ENCODE measurements around the gene PRODH2.

The PRODH2 gene

DNA sequence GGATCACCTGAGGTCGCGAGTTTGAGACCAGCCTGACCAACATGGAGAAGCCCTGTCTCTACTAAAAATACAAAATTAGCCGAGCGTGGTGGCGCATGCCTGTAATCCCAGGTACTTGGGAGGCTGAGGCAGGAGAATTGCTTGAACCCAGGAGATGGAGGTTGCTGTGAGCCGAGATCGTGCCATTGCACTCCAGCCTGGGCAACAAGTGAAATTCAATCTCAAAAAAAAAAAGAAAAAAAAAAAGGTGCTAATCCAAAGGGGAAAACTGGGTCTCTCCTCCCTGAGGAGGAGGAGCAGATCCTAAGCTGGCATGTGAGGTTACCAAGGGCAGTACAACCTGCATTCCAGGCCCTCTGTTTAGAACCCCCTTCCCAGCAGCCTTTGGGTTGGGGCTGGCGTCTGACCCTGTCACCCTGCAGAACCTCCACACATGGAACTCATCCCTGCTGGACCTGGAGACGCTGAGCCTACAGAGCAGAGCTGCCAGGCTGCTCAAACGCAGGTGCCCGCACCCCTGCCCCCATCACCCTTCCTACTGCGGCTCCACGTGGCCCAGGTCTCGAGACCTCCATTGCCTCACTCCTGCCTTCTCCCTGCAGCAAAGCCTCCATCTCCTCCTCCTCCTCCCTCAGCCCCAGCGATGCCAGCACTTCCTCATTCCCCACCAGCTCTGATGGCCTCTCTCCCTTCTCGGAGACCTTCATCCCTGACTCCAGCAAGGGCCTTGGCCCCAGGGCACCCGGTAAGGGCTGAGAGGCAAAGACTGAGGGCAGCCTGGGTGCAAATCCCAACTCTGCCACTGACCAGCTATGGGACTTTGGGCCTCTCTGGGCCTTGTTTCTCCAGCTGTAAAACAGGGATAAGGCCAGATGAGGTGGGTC lies 48.0 kb downstream of the PRODH2 start:
- DNase-seq (ENCODE audit: insufficient read length, low spot score) (no peak), FAIRE-seq (no peak)

DNA sequence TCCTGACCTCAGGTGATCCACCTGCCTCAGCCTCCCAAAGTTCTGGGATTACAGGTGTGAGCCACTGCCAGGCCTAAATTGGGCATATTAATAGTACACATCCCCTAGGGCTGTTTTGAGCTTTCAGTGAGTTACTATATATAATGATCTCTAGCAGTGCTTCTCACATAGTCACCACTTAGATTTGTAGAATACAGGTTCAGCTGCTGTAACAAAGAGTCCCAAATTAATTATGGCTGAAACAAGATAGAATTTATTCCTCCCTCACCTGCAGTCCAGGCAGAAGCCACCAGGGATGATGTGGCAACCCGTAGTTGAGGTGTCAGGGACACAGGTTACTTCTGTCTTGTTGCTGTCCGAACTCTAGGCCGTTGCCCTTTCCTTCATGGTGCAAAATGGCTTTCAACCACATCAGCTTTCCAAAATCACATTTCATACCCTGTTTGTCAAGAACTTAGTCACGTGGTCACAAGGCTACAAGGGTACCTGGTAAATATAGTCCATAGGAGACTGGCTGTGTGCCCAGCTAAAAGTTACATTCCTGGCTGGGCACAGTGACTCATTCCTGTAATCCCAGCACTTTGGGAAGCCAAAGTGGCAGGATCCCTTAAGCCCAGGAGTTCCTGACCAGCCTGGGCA lies 51.8 kb downstream of the PRODH2 start:
- DNase-seq (ENCODE audit: insufficient read length, low spot score) (no peak), FAIRE-seq (no peak)

DNA sequence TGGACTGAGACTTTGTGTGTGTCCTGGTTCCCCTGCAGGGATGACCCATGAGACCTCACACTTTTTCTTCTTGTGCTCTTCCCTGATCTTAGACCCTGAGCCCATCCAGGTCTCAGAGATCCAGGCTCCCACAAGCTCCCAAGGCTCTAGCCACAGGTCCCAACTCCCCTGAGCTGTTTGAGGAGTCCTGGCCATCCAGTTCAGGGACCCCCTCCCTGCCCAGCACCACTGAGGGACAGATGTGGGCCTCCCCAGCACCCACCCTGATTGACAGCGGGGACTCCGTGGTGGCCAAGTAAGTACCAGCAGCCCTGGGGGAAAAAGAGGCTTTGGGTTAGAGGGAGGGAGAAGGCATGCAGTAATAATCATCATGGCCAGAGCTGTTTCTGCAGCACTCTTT lies 52.9 kb downstream of the PRODH2 start:
- no peak for DNase-seq (ENCODE audit: insufficient read length, low spot score)
- no peak for FAIRE-seq

DNA sequence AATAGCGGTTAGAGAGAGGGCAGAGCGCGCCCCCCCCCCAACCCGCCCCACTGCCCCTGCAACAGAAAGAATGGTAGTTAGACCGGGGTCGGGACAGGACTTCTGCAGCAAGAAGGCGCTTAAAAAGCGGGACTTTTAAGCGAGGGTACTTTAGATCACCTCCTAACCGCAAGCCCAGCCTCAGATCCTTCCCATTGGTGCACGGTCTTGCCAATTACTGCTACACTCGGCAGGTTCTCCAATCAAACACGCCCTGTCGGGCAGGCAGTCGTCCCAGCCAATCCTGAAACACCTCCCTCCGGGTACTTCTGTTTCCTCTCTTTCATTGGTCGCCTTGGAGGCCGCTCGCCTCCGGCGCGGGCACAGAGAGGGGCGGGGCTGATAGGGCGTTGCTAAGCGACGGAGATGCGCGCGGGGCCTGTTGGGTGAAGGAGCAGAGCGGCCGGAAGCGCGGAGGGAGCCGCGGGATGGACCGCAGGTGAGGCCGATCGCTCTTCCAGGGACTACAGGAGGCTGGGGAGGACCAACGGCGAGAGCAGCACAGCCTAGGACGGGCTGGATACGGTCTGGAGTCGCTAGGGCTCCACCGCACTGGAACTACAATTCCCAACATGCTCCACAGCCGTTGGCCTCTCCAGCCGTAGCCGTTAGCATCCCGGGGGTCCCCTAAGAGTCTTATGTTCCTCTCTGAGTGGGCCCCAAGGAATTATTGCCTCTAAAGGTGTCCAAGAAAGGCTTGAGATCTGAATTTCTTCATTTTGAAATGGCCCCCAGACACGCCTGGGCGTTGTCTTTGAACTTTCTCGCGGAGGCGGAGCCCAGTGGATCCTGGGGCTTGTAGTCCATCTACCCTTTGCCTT lies 54.7 kb downstream of the PRODH2 start, which contains the start of gene PROSER3:
TSS of gene PROSER3 (plus strand) at position 428 of the 860 bp plus-strand sequence. CDS start at position 468, 40 bp downstream.
- peak; percentile 98 for DNase-seq (ENCODE audit: insufficient read length, low spot score)
- FAIRE-seq = peak; percentile 100

DNA sequence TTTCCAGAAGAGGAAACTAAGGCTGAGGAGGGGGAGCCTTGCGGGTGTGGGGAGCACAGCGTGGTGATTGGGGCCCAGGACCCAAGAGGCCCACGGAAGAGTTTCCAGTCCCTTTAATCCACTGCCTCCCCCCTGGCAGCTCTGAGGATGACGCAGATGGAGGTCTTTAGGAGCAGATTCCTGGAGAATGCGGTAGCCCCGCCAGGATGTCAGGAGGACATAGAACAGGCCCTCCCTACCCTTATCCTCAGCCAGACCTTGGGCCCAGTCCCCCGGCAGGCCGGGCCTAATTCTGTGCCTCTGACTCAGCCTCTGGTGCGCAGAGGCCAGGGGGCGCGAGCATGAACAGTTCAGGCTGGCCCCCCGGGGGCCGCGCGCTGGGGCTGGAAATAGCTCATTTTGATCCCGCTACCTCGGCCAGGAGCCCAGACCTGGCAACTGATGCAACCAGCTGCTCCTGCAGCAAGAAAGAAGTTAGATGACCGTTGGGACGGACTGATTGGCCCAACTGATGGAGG lies 55.4 kb downstream of the PRODH2 start:
- DNase-seq (ENCODE audit: insufficient read length, low spot score) = no peak
- no peak for FAIRE-seq

DNA sequence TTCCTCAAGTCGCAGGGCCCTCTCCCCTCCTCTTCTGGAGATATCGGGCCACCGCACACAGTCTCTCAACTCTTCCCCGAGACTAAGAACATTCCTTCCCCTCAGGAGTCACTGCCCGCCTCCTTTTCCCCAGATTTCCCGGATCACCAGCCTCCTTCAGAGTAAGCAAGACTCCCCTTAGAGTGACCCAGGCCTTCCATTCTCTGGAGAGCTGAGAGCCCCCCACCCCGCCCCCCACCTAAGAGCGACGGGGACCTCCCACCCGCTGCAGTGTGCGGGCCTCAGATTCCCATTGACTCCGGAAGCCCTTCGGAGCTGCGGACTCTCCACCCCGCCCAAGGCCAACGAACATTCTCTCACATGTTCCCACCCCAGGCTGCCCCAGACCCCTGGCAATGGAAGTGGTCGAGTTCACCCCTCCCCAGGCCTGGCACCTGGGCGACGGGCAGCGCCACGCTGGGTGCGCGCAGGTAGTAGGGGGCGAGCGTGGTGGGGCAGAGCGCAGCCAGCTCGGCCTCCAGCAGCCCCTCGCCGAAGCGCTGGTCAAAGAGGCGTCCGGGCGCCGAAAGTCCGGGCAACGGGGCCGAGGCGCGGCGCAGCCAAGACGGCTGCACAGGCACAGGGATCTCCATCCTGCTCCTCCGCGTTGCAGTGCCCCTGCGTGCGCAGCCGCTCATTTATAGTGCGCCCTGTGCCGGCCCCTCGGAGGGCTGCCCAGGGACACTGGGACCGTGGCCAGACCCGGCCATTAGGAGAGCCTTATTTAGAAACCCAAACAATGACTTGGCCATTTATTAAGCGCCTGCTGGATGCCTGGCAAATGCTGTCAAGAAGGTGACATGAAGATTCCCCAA lies 56.0 kb downstream of the PRODH2 start, which contains the start of gene HSPB6:
TSS of gene HSPB6 (minus strand) at position 653 of the 854 bp plus-strand sequence. CDS start at position 632, 21 bp downstream.
- FAIRE-seq (no peak), DNase-seq (ENCODE audit: insufficient read length, low spot score) (no peak)

DNA sequence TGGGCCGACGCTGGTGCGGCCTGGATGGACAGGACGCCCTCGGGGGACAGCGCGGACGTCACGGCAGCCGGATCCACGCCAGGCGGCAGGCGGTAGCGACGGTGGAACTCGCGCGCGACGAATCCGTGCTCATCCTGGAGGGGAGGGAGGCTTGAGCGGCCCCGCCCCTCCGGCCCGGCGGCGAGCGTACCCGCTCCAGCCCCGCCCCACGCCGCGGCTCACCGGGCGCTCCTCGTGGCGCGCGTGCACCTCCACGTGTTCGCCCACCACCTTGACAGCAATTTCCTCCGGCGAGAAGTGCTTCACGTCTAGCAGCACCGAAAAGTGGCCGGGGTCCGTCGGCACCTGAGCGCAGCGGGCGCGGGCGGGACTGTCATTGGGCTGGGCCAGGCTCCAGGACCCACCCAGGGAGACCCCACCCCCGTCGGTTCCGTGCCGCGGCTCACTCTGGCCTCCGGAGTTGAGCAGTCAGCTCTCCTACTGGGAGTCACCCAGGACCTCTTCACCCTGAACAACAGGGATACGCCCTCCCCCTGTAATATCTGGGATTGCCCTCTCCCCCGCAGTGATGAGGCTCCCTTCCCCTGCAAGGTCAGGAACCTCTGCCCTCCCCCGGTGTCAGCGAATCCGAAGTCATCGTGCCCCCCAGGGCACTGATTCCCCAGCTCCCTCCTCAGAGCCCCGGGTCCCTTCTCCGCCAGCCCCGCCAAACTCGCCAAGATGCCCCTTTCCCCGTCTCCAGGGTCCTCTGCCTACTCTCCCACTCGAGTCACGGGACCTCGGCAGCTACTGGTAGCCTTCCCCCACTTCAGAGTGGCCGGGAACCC lies 56.9 kb downstream of the PRODH2 start:
- FAIRE-seq (no peak), DNase-seq (ENCODE audit: insufficient read length, low spot score) (no peak)

DNA sequence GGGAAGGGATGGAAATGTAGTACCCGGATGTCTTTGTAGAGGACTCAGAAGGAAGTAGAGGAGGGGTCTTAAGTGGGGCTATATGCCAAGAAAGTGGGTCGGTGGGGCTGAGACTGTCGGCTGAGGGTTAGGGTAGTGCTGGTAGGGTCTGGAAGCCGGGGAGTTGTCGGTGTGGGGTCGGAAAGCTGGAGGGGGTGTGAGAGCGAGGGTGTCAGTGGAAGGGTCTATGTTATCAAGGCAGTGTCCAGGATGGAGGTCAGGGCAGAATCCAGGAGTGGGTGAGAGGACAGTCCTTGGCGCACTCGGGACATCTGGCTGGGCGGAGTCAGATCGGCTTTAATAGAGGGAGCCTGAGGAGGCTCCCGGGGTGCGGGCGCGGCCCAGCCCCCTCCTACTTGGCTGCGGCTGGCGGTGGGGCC lies 57.5 kb downstream of the PRODH2 start:
- DNase-seq (ENCODE audit: insufficient read length, low spot score) (no peak), FAIRE-seq (no peak)

DNA sequence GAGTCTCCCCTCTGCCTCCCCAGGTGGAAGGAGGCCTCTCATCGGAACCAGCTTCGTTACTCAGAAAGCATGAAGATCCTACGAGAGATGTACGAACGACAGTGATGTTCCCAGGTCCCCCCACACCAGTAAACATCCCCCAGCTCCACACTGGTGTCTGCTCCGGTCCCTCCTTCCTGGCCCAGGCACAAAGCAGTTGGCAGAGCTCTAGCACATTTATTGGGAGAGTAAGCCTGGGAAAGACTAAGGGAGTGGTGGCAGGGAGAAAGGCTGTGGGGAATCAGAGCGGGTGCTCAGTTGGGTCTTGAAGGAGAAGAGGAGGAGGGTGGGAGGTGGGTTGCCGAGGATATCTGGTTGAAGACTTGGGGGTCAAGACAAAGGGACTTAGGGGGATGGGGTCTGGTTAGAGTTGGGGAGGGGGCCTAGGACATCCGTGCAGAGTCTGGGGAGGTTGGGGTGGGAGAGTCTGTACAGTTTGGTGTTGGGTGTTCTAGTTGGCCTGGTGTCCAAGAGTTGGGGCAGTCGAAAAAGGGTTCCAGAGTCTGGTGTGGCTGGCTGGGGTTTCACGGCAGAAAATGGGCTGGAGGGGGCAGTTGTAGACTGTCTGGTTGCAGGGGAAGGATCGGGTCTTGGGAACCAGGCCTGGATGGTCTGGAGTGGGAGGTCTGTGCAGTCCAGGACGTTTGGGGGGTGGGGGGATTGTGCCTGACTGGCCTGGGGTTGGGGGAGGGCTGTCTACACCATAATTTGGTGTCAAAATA lies 58.1 kb downstream of the PRODH2 start:
- DNase-seq (ENCODE audit: insufficient read length, low spot score) (no peak), FAIRE-seq (no peak)

DNA sequence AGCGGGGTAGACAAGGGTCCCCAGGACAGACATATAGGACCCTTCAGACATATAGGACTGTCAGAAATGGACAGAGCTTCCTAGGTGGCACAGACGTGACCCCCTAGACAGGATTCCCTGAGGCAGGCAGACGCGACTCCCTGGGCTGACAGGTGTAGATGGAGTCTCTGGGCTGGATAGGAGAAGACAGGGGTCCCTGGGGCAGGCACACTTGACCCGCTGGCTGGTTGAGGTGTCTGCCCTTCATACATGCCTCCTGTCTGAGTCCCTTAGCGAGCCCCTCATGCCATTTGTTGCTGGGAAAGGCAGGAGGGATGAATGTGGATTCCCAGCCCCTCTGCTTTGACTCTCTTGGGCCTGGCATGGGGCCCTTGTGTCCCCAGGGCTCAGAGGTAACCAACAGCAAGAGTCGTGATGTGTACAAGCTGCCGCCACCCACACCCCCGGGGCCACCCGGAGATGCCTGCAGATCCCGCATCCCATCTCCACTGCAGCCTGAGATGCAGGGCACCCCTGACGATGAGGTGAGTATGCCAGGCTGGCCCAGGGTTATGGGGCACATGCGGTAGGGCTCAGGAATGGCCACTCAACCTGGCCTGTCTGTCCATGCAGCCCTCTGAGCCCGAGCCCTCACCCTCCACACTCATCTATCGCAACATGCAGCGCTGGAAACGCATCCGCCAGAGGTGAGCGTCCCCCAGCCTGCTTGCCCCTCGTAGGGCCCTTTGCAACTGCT lies 58.8 kb downstream of the PRODH2 start:
- no peak for FAIRE-seq
- no peak for DNase-seq (ENCODE audit: insufficient read length, low spot score)

DNA sequence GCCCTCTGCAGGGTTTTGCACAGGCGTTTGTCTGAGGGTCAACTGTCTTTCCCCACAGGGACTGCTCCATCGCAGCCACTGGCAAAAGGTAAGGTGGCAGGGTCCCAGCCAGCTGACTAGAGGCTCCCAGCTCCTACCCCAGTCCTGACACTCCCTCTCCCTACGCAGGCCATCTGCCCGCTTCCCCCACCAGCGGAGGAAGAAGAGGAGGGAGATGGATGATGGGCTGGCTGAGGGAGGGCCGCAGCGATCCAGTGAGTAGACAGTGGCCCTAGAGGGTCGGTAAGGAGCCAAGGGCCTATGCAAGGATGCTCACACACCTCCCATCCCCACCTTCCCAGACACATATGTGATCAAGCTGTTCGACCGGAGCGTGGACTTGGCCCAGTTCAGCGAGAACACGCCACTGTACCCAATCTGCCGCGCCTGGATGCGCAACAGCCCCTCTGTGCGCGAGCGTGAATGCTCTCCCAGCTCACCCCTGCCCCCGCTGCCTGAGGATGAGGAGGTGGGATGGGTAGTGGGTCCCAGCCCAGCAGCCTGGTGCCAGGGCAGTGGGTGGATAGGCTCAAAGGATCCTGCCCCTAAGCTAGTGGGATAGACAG lies 59.8 kb downstream of the PRODH2 start:
- FAIRE-seq (no peak), DNase-seq (ENCODE audit: insufficient read length, low spot score) (no peak)

DNA sequence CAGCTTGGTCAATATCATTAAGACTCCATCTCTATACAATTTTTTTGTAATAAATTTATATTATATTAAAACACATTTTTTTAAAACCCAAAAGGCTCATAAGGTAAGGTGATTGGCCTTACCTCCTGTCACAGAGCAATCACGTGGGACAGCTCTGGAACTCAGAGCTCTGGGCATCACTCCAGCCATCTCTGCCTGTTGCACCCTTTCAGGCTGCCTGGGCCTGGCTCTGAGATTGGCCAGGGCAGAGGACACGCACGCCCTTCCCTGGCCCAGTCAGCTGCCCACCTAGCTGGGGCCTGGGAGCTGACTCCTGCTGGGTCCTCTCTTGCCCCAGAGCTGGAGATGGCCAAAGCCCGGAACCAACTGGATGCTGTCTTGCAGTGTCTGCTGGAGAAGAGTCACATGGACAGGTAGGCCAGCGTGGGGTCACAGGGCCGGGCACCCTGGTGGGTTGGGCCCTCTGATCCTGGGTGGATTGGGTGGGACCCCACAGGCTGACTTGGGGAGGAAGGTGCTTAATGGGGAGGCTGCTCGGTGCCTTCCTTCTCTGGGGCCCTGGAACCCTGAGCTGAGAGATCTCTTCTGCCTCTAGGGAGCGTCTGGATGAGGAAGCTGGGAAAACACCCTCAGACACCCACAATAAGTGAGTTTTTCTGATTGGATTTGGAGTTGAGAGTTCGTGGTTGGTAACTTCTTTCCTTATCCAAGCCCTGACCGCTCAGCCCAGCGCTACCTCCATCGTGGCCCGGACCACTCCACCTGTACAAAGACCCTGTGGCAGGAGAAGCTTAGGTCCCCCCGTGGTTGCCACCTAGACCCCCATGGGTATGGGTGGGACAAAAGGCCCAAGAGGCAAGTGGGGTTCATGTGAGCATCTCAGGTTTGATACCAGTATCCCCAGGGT lies 60.6 kb downstream of the PRODH2 start:
- DNase-seq (ENCODE audit: insufficient read length, low spot score) = no peak
- no peak for FAIRE-seq

DNA sequence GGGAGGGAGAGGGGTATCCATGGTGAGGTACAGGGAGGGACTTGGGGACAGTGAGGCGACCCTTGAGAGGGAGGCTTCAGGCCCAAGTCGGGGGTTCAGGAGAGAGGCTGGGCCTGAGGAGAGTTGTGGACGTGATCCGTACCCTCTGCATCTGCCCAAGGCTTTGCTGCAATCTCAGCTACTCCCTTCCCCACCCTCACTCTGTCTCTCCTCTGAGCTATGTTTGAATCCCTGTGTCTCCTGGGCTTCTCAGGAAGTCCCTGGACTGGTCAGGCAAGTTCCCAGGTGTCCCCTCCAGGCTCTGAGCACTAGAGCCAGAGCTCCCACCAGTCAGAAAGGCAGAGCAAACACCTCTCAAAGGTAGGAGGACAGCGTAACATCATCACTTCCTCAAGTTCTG lies 62.5 kb downstream of the PRODH2 start:
- DNase-seq (ENCODE audit: insufficient read length, low spot score) (no peak), FAIRE-seq (no peak)

All from GM19239 (cell line).